Measurements from ENCODE around the gene SNX20. TPM values are rescaled to one million over a fixed set of nuclear protein-coding genes. Genes with fewer than 3 reads are reported as not detected.

SNX20 gene
- polyA plus RNA-seq, 12 donors, result 1.1 to 4.6 (median 1.6) TPM; not detected in 2

Other genes with a start within 250 kb of the SNX20 start
- gene NKD1, start 132.9 kb downstream of the SNX20 start, polyA plus RNA-seq (ENCODE audit: insufficient read length in 12 of 12), result 10 to 100 TPM in 5 of 12 donors, 1 to 10 TPM in 6, not detected in 1; 4.1 to 38.8 (median 9.4) TPM
- 1 to 10 TPM in 10 of 12 donors, not detected in 2; 1.1 to 2.5 (median 1.6) TPM for gene NOD2, start 12.3 kb upstream of the SNX20 start, polyA plus RNA-seq (ENCODE audit: insufficient read length in 12 of 12)
- gene CYLD, start 60.8 kb upstream of the SNX20 start, polyA plus RNA-seq (ENCODE audit: insufficient read length in 12 of 12), result 10 to 100 TPM in 11 of 12 donors, not detected in 1; 22.5 to 40.7 (median 31.6) TPM

Data from muscle of arm (tissue), 12 donors.